ENCODE measurements around the gene ROCK1.

Gene ROCK1

DNA sequence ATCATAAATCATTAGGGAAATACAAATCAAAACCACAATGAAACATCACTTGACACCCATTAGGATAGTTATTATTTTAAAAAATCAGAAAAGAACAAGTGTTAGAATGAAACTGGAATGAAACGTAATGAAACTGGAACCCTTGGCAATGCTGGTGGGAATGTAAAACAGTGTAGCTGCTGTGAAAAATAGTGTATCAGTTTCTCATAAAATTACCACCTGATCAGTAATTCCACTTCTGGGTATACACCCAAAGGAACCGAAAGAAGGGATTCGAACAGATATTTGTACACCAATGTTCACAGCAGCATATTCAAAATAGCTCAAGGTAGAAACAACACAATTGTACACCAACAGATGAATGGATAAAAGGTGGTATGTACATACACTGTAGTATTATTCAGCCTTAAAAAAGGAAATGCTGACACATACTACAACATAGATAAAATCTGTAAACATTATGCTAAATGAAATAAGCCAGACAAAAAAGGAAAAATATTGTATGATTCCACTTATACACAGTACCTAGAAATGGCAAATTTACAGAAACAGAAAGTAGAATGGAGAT, 27.0 kb downstream of the ROCK1 start:
- TF ChIP-seq GATA3 (IDR thresholded peaks at IDR 0.05; ENCODE audit: low read depth, low read length) = no peak
- no peak for TF ChIP-seq GATA2 (IDR thresholded peaks at IDR 0.05; ENCODE audit: low read depth, low read length)

- TF ChIP-seq GATA3 (IDR thresholded peaks at IDR 0.05; ENCODE audit: low read depth, low read length) = no peak
- no peak for TF ChIP-seq GATA2 (IDR thresholded peaks at IDR 0.05; ENCODE audit: low read depth, low read length)
Measured at GRCh38 chr18:21083017-21083416, 28.6 kb downstream of the ROCK1 start.

GRCh38 chr18:21081426-21081825, 30.2 kb downstream of the ROCK1 start:
- TF ChIP-seq GATA3 (IDR thresholded peaks at IDR 0.05; ENCODE audit: low read depth, low read length) (no peak), GATA2 (IDR thresholded peaks at IDR 0.05; ENCODE audit: low read depth, low read length) (no peak)

GRCh38 chr18:21080576-21080975, 31.0 kb downstream of the ROCK1 start:
- TF ChIP-seq GATA2 (IDR thresholded peaks at IDR 0.05; ENCODE audit: low read depth, low read length) = no peak
- TF ChIP-seq GATA3 (IDR thresholded peaks at IDR 0.05; ENCODE audit: low read depth, low read length) = no peak

DNA sequence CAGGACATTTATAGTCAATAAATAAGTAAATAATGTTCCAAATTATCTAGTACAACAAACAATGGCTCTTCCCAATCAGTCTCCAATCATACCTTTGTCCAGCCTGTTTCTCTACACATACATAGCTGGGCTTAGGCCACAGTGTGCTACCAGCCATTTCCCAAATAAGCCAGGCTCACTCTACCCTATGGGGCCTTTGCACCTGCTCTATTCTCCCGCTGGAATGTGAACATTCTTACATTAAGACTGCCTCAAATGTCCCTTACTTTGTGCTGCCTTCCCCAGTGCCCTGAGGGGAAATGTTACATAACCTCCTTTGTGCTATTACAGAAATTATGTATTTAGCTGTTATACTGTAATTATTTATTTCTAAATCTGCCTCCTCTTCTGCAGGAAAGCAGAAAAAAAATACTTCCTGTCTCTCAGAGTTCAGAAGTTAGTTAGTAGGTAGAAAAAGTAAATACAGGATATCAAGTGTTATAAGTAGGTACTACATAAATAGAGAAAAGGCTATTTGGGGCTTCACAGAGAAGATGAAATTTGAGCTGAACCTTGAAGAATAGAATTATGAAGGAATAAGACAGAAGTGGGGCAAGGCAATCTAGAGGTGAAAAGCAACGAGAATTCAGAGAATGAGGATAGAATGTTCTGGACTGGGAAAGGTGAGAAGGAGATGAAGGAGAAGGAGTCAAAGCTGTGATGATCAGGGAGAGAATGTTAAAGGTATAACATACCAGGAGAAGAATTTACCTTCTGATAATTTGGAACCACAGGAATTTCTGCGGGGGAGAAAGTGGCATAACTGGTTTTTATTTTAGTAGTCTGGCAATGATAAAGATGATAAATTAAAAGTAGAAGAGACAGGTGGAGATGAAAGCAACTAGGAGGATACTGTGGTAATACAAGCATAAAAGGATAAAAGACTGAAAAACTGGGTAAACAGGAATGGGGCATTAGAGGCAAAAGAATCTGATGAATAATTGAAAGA, 37.0 kb downstream of the ROCK1 start:
- no peak for TF ChIP-seq GATA3 (IDR thresholded peaks at IDR 0.05; ENCODE audit: low read depth, low read length)
- TF ChIP-seq GATA2 (IDR thresholded peaks at IDR 0.05; ENCODE audit: low read depth, low read length) = no peak

GRCh38 chr18:21073180-21073579, 38.4 kb downstream of the ROCK1 start:
- TF ChIP-seq GATA3 (IDR thresholded peaks at IDR 0.05; ENCODE audit: low read depth, low read length) (no peak), GATA2 (IDR thresholded peaks at IDR 0.05; ENCODE audit: low read depth, low read length) (no peak)

DNA sequence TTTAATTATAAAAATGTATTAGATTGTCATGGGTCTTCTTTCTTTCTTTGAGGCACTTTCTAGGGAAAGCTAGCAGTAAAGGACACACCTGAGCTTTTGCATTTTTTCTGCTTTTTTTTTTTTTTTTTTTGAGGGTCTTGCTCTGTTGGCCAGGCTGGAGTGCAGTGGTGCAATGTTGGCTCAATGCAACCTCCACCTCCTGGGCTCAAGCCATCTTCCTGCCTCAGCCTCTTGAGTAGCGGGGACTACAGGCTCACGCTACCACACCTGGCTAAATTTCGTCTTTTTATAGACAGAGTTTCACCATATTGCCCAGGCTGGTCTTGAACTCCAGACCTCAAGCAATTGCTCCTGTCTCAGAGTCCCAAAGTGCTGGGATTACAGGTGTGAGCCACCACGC, 40.5 kb downstream of the ROCK1 start:
- no peak for TF ChIP-seq GATA3 (IDR thresholded peaks at IDR 0.05; ENCODE audit: low read depth, low read length)
- no peak for TF ChIP-seq GATA2 (IDR thresholded peaks at IDR 0.05; ENCODE audit: low read depth, low read length)

DNA sequence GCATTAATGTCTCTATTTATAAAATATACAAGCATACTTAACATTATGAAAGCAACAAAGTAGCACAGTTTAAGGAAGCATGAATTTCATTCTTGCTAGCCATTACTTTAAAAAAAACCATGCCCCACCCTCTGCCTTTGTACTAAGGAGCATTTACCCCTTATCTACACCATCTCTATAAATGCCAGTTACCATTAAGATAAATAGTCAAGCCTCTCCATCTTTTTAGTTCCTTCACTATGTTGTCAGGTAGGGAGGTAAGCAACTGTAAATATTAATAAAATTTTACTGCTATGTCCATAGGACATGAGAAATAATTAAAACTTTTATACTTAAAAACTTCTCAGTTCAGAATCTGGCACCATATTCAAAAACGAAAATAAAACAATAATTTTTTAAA, 42.1 kb downstream of the ROCK1 start:
- TF ChIP-seq GATA3 (IDR thresholded peaks at IDR 0.05; ENCODE audit: low read depth, low read length) (no peak), GATA2 (IDR thresholded peaks at IDR 0.05; ENCODE audit: low read depth, low read length) (no peak)

DNA sequence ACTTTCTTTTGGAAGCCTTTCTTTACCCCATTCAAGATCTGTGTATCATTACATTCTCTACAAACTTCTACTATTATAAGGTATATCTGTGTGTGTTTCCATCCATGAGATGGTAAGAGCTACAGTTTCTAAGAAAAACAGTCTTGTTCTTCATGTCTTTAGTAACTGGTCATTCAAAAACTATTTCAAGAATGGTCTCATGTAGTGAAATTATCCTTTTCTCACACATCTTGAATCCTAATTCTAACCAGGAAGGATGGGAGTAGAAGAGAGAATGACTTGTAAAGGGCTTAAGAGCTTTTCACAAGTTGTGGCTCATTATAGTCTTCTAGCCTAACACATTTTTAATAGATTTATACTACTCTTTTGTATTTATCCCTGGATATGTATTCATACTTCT, 47.3 kb downstream of the ROCK1 start:
- TF ChIP-seq GATA3 (IDR thresholded peaks at IDR 0.05; ENCODE audit: low read depth, low read length) = no peak
- TF ChIP-seq GATA2 (IDR thresholded peaks at IDR 0.05; ENCODE audit: low read depth, low read length) = no peak

GRCh38 chr18:21063011-21063410, 48.6 kb downstream of the ROCK1 start:
- TF ChIP-seq GATA2 (IDR thresholded peaks at IDR 0.05; ENCODE audit: low read depth, low read length) (no peak), GATA3 (IDR thresholded peaks at IDR 0.05; ENCODE audit: low read depth, low read length) (no peak)

DNA sequence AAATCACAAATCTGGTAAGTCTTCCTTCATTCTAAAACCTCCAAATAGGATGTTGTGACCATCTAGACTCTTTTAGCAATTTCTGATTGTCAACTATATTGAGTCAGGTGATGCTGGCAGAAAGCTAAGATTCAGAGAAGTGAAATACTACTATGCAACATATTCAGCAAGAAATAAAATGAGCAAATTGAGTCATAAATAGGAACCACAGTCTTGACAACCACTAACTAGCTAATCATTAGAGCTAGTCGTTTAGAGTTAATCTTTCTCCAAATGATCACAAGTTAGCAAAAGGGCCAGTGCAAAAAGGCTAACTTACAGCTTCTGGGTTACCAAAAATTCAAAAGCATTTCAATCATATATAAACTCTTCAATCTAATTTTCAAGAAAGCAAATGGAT, 54.5 kb downstream of the ROCK1 start:
- TF ChIP-seq GATA3 (IDR thresholded peaks at IDR 0.05; ENCODE audit: low read depth, low read length) (no peak), GATA2 (IDR thresholded peaks at IDR 0.05; ENCODE audit: low read depth, low read length) (no peak)

DNA sequence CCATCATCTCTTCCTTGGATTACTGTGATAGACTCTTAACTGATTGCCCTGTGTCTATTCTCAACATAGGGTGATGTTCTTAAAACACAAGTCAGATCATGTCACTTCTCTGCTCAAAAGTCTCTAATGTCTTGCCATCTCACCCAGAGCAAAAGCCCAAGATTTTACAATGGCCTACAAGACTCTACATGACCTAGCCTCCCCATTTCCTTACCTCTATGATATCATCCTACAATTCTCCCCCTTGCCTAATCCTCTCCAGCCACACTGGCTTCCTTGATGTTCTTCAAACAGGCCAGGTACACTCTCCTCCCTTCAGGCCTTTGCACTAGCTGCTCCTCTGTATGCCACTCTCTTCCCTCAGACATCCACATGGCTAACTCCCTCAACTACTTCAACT, 55.1 kb downstream of the ROCK1 start:
- TF ChIP-seq GATA3 (IDR thresholded peaks at IDR 0.05; ENCODE audit: low read depth, low read length) (no peak), GATA2 (IDR thresholded peaks at IDR 0.05; ENCODE audit: low read depth, low read length) (no peak)

DNA sequence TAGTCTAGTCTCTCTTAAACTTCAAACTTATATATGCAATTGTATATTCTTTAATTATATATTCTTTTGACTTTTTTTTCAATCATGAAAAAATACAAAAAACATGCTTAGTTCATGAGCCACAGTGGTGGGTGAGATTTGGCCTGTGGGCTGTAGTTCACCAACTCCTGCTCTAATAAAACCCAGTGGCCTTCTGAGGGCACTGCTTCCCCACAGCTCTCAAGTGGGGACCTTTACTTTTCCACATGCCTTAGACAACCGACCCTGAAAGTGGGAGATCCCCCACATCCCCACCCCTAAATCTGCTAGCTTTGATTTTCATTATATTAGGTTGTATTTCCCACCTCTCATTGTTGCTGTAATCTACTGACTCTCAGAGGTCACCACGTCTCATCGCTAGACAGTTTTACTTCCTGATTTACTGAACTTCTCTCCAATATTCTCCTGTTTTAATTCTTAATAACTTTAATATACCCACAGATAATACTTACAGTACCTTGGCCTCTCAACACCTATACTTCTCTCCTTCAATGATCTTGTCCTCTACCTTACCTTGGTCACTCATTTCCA, 57.3 kb downstream of the ROCK1 start:
- no peak for TF ChIP-seq GATA2 (IDR thresholded peaks at IDR 0.05; ENCODE audit: low read depth, low read length)
- no peak for TF ChIP-seq GATA3 (IDR thresholded peaks at IDR 0.05; ENCODE audit: low read depth, low read length)

GRCh38 chr18:21053127-21053526, 58.5 kb downstream of the ROCK1 start:
- no peak for TF ChIP-seq GATA3 (IDR thresholded peaks at IDR 0.05; ENCODE audit: low read depth, low read length)
- TF ChIP-seq GATA2 (IDR thresholded peaks at IDR 0.05; ENCODE audit: low read depth, low read length) = no peak

DNA sequence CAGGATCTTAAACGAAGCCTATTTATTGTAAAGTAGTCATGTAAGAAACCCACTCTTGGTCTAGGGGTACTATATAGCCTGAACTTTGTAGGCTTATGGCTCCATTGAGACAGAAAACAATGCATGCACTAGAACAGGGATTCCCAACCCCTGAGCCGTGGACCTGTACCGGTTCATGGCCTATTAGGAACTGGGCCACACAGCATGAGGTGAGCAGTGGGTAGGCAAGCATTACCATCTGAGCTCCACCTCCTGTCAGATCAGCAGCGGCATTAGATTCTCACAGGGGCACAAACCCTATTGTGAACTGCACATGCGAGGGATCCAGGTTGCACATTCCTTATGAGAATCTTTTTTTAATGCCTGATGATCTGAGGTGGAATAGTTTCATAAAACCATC, 59.2 kb downstream of the ROCK1 start:
- TF ChIP-seq GATA2 (IDR thresholded peaks at IDR 0.05; ENCODE audit: low read depth, low read length) (no peak), GATA3 (IDR thresholded peaks at IDR 0.05; ENCODE audit: low read depth, low read length) (no peak)

All from SH-SY5Y (cell line).